Right lobe of liver (tissue), 4 donors: ENCODE results near the gene ASB1.

ENCODE experiments used
- CTCF ChIP-seq, 4 donors: fragments of 200-600 bp in 3 of 4; fragments of 450-650 bp in 1 of 4; IDR thresholded peaks; one replicate each; pipeline versions ENCODE4 v1.5.1 to v1.8.0; 2016 to 2022; ENCODE audit warnings: antibody characterized with exemption in 4 of 4, mild to moderate bottlenecking in 2 of 4
- POLR2A ChIP-seq: fragments of 450-650 bp; IDR thresholded peaks from one replicate; pipeline ENCODE4 v1.6.1; 2017; ENCODE audit warnings: antibody characterized with exemption, mild to moderate bottlenecking
- donor health status: DM: no; HTN: no; CAD: no.
- donor health status: DM: no; HTN: no; CAD: no.
- donor health status: DM: no; HTN: yes; CAD: no.

GRCh38 chr2:238494573-238494961 lies 67.8 kb downstream of the ASB1 start:
- TF ChIP-seq CTCF (IDR thresholded peaks at IDR 0.05) (no peak), POLR2A (no peak)
